GM13976 (cell line): Measurements from ENCODE around the gene GNL2.
"Not testable (repeated sequence)": the region's sequence is repeated elsewhere in the genome, so short reads cannot be mapped to it uniquely, and the experiment has no call there.

Experiments
- DNase-seq: peaks from one replicate; pipeline ENCODE4 v3.0.0; 2012; ENCODE audit warnings: low spot score
- CTCF ChIP-seq: IDR thresholded peaks from 2 replicates; pipeline ENCODE4 v1.5.1; 2012; ENCODE audit warnings: borderline replicate concordance, mild to moderate bottlenecking; ENCODE audit not compliant: insufficient read depth; ENCODE audit errors: extremely low read depth, missing control alignments, control extremely low read depth
- in situ Hi-C: fragments of 300-500 bp; cut with MboI; formaldehyde crosslinking; loops from one replicate; pipeline ENCODE4 v1.12.0; 2022; ENCODE audit warnings: low sequenced_read_pairs, mixed read lengths, inconsistent platforms; ENCODE audit not compliant: unreplicated experiment

Gene GNL2

DNA sequence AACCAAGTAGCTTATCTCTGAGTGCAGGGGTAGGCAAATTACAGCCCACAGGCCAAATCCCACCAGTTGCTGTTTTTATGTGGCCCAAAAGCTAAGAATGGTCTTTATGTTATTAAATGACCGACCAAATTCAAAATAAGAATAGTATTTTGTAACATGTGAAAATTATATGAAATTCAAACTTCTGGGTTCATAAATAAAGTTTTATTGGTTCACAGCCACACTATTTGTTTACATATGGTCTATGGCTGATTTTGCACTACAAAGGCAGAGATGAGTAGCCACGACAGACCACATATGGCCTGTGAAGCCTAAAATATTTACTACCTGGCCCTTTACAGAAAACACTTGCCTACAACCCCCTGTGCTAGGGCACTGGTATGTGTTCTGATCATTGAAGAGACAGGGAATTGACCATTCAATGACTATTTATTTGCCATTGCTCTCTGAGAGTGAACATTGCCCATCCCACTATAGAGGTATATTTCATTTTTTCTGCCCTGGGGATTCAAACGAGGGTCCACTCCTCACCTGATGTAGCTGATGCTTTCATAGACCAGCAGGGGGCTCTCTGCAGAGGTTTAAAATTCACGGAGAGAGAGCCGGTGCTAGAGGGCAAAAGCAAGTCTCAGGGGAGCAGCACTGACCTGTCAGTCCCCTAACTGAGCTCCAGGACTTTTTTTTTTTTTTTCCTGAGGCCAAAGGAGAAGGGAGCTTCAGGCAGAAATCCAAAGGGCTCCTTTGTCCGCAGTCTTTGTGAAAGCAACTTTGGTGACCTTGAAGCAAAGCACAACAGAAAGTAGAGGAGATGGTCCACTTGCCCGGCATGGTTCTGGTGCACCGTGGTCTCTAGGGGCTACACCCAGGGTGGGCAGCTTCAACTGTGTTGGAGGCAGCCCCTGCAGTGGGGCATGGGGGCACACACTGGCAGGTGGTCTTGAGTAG, 7.3 kb upstream of the GNL2 start:
- peak; percentile 77 for DNase-seq
- in situ Hi-C loops, result loop anchor here (10.0 kb wide), 1 partner anchor 72 kb away; no protein-coding TSS in a partner anchor
- TF ChIP-seq CTCF, result peak; percentile 53

- in situ Hi-C loops, result loop anchor here (10.0 kb wide), 1 partner anchor 73 kb away; no protein-coding TSS in a partner anchor
- no peak for TF ChIP-seq CTCF
- DNase-seq, result no peak
Measured at GRCh38 chr1:37601441-37601840, 5.7 kb upstream of the GNL2 start.

DNA sequence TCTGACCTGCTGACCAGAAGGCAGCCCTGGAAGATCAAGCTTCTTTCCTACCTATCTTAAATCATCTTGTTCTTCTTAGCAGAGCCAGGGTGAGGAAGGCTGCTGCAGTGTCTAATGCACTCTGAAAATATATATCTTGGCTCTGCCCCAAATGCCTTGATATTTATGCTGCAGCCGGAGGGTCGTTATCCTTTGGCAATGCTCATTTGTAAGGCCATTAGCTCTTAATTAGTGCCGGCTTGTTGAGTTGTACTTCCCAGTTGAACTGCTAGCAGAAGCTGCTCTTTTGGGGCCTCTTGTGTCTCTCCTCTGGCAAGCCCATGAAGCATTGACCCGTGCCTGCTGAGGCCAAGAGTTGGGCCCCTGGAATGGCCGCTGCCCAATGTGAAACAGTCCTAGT, 4.2 kb upstream of the GNL2 start:
- in situ Hi-C loops, result loop anchor here (10.0 kb wide), 1 partner anchor 75 kb away; no protein-coding TSS in a partner anchor

GRCh38 chr1:37596182-37596667, 488 bp upstream of the GNL2 start:
- in situ Hi-C loops, result no loop called here
- no peak for DNase-seq
- no peak for TF ChIP-seq CTCF

More for the DNA sequence above, 4.2 kb upstream of the GNL2 start:
- DNase-seq, result no peak
- no peak for TF ChIP-seq CTCF

DNA sequence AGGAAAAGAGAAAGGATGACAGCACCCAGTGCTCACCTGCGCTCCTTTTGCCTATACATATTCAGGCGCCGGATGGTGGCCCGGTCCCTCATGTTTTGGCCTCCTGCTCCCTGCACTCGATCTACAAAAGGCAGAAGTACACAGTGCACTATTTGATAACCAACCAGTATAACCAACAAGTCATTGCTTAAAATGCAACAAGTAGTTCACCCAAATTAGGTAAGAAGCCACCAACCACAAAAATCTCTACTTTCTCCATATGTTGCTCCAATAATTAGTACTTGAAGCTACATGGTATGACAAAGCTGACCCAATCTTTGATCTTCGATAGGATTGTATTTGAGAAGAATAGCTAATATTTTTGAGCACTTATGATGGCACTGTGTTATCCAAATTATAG, 2.0 kb downstream of the GNL2 start:
- DNase-seq, result no peak
- TF ChIP-seq CTCF, result no peak
- in situ Hi-C loops, result no loop called here

GRCh38 chr1:37588939-37589338, 6.8 kb downstream of the GNL2 start:
- TF ChIP-seq CTCF, result no peak
- DNase-seq, result no peak
- in situ Hi-C loops, result no loop called here

DNA sequence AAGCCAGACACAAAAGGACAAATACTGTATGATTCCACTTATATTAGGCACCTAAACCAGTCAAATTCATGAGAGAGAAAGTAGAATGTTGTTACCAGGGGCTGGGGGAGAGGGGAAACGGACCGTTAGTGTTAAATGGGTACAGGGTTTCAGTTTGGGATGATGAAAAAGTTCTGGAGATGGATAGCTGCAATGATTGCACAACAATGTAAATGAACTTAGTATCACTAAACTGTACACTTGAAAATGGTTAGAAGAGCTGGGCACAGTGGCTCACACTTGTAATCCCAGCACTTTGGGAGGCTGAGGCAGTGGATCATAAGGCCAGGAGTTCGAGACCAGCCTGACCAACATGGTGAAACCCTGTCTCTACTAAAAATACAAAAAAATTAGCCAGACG, 11.2 kb downstream of the GNL2 start:
- DNase-seq, in situ Hi-C loops: not testable (repeated sequence)
